GOT3 (cell line): ENCODE results near the gene OSM.
A peak's percentile ranks its signal among the peaks of the same experiment; 100 is the strongest.

ENCODE experiments used
- DNase-seq: peaks from one replicate; lab custom pipeline; 2025; ENCODE audit warnings: mixed read lengths; lab: John Stamatoyannopoulos, UW

Gene OSM

GRCh38 chr22:30285176-30285845, 18.7 kb upstream of the OSM start:
- DNase-seq: no peak

- no peak for DNase-seq
Measured at GRCh38 chr22:30284666-30285065, 18.0 kb upstream of the OSM start.

DNA sequence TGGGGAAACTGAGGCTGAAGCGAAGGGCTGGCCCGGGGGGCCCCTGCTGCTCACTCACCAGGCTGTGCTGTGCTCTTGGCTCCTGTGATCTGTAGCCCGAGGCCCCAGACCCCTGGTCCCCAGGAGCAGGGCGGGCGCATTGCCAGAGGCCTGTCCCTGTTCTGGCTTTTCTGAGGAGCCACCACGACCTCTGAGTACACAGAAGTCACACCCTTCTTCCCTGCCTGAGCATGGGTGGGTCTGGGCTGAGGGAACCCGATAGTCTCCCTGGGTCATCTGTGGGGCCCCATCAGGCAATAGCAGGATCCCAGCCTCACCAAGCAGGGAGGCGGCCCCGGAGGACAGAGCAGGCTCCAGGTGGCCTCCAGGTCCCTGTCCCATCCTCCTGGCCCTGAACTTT, 17.5 kb upstream of the OSM start:
- no peak for DNase-seq

DNA sequence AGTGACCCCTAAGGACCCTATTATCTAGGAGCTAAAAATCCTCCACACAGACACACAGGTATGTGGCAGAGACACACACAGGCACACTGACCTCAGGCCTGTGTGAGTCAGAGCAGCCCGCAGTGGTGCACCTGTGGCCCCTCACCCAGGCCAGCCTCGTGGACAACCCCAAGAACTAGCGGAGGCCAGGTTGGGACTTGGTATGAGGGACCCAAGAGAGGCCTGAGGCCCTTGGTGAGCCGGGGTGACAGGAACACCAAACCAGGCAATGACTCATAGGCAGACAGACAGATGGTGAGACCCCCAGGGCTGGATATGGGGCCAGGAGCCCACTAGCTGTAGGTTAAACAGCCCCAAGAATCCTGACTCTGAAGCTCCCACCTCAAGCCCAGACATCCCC, 16.7 kb upstream of the OSM start:
- DNase-seq: no peak

DNA sequence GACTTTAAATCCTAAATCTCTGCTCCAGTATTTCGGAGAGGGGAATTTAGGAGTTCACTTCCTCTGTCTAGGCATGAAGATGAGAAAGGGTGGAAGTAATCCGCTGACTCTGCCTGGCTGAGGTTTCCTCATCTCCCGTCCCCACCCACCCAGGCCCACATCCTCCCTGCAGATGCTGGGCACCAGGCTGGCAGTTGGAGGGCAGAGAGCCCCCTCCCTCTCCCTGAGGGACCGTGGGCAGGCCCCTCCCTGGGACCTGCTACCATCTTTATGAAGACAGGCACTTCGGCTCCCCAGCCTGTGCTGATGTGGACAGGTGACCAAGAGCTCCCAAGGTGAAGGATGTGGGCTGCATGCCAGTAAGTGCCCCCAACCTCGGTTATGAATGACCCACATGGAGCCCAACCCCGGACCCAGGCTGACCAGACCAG, 16.0 kb upstream of the OSM start:
- DNase-seq: no peak

DNA sequence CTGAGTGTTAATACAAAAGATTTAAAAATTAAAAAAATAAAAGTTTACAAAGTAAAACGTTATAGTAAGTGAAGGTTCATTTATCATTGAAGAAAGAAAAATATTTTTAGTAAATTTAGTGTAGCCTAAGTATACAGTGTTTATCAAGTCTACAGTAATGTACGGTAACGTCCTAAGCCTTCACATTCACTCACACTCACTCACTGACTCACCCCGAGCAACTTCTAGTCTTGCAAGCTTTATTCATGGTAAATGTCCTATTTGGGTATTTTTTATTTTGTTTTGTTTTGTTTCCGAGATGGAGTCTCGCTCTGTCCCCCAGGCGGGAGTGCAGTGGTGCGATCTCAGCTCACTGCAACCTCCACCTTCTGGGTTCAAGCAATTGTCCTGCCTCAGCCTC, 13.9 kb upstream of the OSM start:
- DNase-seq: no peak

GRCh38 chr22:30279932-30280331, 13.3 kb upstream of the OSM start:
- no peak for DNase-seq

DNA sequence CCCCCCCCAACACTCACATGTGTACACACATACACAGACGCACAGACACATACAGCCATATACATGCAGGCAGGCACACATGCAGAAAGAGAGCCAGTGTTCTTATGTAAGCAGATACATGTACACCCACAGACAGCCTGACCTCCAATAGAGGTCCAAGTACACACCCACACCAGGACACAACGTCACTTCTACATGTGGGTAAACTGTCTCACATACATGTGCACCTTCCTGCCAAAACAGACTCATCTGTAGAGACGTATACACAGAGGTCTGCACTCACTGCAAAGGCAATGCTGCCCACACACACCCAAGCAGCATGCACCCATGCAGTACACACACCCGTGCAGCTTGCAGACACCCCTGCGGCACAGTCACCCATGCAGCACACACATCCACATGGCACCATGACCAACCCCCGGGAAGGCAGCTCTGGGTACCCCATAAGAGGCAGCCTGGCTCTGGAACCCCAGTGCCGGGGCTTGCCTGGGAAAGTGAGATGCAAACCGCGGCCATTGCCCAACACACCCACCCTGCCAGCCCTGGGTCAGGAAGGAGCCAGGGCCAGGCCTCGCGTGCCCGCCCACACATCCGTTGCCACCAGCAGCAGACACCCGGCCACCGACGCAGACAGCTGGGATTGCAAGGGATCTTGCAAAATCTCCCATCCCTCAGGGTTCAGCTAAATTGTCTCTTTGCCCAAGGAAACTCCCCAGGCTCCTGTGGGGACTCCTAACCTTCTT, 12.6 kb upstream of the OSM start:
- no peak for DNase-seq

GRCh38 chr22:30277547-30278344, 11.1 kb upstream of the OSM start:
- peak; percentile 50 for DNase-seq

- no peak for DNase-seq
Measured at GRCh38 chr22:30276039-30276438, 9.4 kb upstream of the OSM start.

- DNase-seq: no peak
Measured at GRCh38 chr22:30275625-30276024, 9.0 kb upstream of the OSM start.

DNA sequence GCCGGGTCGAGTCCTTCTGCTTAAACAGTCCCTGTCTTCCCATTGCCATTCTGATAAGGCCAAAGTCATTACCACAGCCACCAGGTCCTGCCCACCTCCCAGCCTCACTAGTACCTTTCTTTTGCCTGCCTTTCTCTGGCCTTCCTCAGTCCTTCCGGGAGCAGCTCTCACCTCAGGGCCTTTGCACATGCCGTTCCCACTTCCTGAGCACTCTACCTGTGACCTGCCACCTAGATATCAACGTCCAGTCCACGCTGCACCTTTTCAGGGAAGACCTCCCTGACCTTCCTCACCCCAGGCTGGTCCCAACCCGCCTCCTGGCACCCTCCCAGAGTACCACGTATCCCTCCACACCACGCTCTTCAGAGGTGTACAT, 7.8 kb upstream of the OSM start:
- DNase-seq: no peak

DNA sequence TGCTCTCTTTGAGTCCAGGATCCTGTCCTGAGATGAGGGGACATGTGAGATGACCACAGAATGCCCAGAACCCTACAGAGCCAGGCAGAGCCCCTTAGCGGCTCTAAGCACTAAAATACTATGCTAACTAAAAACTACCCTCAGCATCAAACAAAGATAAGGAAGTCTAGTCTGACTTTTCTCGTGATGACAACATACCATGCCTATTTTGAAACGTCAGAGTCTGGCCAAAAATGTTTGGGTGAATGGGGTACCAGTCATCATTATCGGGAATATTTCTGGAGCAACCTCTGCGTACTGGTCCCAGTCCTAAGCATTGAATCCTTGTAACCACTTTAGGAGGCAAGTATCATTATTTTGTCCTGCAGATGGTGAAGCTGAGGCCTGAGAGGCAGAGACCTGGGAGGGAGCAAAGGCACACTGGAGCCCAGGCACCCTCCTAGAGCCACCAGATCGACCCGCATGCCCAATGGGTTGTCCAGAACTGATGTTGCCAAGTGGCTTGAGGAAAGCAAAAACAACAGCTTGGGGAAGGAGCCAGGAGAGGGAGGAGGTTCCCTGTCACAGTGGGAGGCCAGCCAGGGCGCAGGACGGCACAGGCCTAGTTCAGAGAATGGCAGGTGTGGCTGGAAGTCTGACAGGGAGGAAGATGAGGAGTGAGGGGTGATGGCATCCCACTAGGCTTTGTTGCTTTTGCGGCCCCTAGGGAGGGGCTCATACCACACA, 7.2 kb upstream of the OSM start:
- no peak for DNase-seq

DNA sequence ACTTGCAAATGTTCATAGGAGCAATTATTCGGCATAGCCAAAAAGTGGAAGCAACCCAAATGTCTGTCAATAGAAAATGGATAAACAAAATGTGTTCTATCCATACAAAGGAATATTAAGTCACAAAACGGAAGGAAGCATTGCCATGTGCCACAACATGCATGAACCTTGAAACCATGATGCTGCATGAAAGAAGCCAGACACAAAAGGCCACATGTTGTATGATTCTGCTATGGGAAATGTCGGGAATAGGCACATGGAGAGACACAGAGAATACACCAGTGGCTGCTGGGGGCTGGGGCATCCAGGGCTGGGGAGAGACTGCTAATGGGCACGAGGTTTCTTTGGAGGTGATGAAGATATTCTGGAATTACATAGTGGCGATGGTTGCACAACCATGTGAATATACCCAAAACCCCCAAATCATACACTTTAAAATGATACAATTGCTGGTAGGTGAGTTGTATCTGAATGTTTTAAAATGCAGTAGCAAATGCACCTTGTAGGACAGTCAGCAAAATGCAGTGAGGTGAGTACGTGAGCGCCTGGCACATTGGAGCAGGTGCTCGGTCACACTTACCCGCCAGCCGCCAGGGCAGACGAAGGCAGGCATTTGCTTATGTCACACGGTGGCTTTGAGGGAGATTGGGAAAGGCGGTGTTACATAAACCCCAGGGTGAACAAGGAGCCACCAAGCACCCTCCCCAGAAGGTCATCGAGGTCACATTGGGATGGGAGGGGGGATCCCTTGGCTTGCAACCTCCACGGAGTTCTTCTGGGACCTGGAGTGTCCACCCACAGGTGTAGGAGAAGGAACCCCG, 6.3 kb upstream of the OSM start:
- DNase-seq: no peak

GRCh38 chr22:30270832-30271231, 4.2 kb upstream of the OSM start:
- no peak for DNase-seq

DNA sequence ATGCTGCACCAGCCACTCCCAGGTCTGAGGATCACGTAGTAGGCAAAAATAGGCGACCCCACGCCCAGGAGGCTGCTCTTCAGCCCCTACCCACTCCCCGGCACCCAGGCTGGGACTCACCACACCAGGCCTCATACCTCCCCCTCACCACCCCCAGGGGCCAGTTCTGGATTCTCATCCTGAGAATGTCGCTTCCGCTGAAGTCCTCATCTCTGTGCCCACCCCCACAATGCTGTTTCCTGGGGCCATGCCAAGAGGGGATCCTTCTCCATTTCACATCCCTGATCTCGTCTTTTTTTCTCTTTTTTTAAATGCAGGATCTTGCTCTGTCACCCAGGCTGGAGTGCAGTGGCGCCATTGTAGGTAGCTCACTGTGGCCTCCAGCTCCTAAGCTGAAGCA, 1.7 kb upstream of the OSM start:
- no peak for DNase-seq

- no peak for DNase-seq
Measured at GRCh38 chr22:30267382-30268302, 991 bp upstream of the OSM start.

- DNase-seq: no peak
Measured at GRCh38 chr22:30265823-30266444, 717 bp downstream of the OSM start.

DNA sequence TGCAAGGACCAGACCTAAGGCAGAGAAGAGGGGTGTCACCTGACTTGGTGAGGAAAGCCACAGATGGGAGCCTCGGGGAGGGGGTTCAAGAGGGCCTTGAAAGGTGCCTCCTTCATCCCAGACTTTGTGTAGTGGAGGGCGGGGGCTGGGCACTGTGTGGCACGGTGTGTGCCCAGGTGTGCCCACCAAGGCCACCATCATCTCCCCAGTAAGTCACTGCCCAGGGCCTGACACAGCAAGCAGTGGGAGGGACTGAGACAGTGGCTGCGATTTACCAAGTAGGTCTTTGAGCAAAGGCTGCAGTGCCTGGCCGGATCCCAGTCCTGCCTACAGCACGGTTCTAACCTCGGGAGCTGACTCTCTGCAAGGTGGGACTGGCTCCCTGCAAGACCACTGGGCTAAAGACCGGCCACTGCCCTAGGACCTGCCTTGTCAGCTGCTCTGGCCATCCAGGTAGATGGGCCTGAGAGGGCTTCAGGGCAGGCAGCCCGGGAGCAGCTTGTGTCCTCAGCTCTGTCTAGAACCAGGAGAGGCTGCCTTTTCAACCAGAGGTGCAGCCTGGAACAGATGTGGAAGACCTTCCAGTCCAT, 1.4 kb downstream of the OSM start:
- no peak for DNase-seq

- no peak for DNase-seq
Measured at GRCh38 chr22:30263883-30264282, 2.8 kb downstream of the OSM start.
